AG04450 (cell line): ENCODE data around the gene ETV6. TPM values are rescaled to one million over a fixed set of nuclear protein-coding genes. Genes with fewer than 3 reads are reported as not detected.

ENCODE experiments used
- CTCF ChIA-PET: fragments of 300-600, 350-600 bp; formaldehyde crosslinking; extraction: SDS; loops from one replicate; lab custom pipeline; 2022; ENCODE audit warnings: antibody characterized with exemption, inconsistent platforms; lab: Charles Lee
- POLR2A ChIA-PET: fragments of 350-600 bp; formaldehyde crosslinking; extraction: SDS; loops from one replicate; lab custom pipeline; 2021; ENCODE audit warnings: antibody characterized with exemption, inconsistent platforms; lab: Yijun Ruan, JAX
- DNase-seq: peaks from one replicate; pipeline ENCODE4 v3.0.0-alpha.2; 2011; ENCODE audit warnings: low read depth, low spot score
- H3K27ac ChIP-seq: one replicate; pipeline ENCODE4 v1.5.1; 2012; ENCODE audit warnings: low read depth, low read length, control low read depth
- H3K27me3 ChIP-seq: one replicate; pipeline ENCODE4 v1.6.0; 2012; ENCODE audit warnings: low read length; ENCODE audit not compliant: control insufficient read depth, insufficient read depth
- H3K4me3 ChIP-seq: 2 replicates; pipeline ENCODE4 v1.5.1; 2011; ENCODE audit warnings: mild to moderate bottlenecking, low read depth, low read length, control low read depth
- H3K9me3 ChIP-seq: 2 replicates; pipeline ENCODE4 v1.5.1; 2012; ENCODE audit warnings: low read length; ENCODE audit not compliant: control insufficient read depth, insufficient read depth
- CTCF ChIP-seq: IDR thresholded peaks from 2 replicates; pipeline ENCODE4 v1.5.1; 2011; ENCODE audit warnings: low read depth, low read length, control low read depth, inconsistent platforms
- polyA plus RNA-seq: library from polyadenylated mRNA; depleted of rRNA; stranded (reverse); fragments of >200 nt; gene quantifications from 2 replicates; pipeline ENCODE4 v1.2.3, GENCODE V29; 2011

ETV6 gene
- polyA plus RNA-seq, 1 experiment = 7.9 TPM

- peak; percentile 44 for DNase-seq
- H3K27me3 ChIP-seq = no peaks in the 10 kb centered on the region
- no peaks in the 10 kb centered on the region for H3K9me3 ChIP-seq
- ChIA-PET POLR2A (interaction anchor here (1.2 kb wide), 2 partner anchors 10 to 174 kb away, joined by 4 read pairs; partner anchors contain the start of gene ETV6), CTCF (interaction anchor here (1.6 kb wide), 1 partner anchor 12 kb away, joined by 4 read pairs; no protein-coding TSS in a partner anchor)
- H3K27ac ChIP-seq = peak overlapping the region; percentile 78
- TF ChIP-seq CTCF = no peak
- H3K4me3 ChIP-seq = no peak overlapping the region
Observed at GRCh38 chr12:11823043-11823442, 173.6 kb downstream of the ETV6 start.

- no peak for TF ChIP-seq CTCF
Observed at GRCh38 chr12:11823593-11823992, 174.1 kb downstream of the ETV6 start.

GRCh38 chr12:11824069-11824468 is 174.6 kb downstream of the ETV6 start:
- Histone ChIP-seq H3K4me3 (no peak overlapping the region), H3K27ac (no peak overlapping the region), H3K9me3 (no peaks in the 10 kb centered on the region), H3K27me3 (no peaks in the 10 kb centered on the region)
- DNase-seq = no peak
- CTCF ChIA-PET = no interaction called here
- no peak for TF ChIP-seq CTCF
- POLR2A ChIA-PET = no interaction called here

More at GRCh38 chr12:11823593-11823992, 174.1 kb downstream of the ETV6 start:
- H3K27ac ChIP-seq = peak overlapping the region; percentile 47
- no peak overlapping the region for H3K4me3 ChIP-seq
- CTCF ChIA-PET = no interaction called here
- DNase-seq = no peak
- POLR2A ChIA-PET = no interaction called here
- H3K9me3 ChIP-seq = no peaks in the 10 kb centered on the region
- H3K27me3 ChIP-seq = no peaks in the 10 kb centered on the region

GRCh38 chr12:11824736-11825135 is 175.3 kb downstream of the ETV6 start:
- no peak for DNase-seq
- H3K27me3 ChIP-seq = no peaks in the 10 kb centered on the region
- ChIA-PET POLR2A (no interaction called here), CTCF (no interaction called here)
- H3K4me3 ChIP-seq = no peak overlapping the region
- no peak for TF ChIP-seq CTCF
- no peak overlapping the region for H3K27ac ChIP-seq
- H3K9me3 ChIP-seq = no peaks in the 10 kb centered on the region

GRCh38 chr12:11825278-11825677 is 175.8 kb downstream of the ETV6 start:
- Histone ChIP-seq H3K9me3 (no peaks in the 10 kb centered on the region), H3K27ac (no peak overlapping the region), H3K4me3 (no peak overlapping the region), H3K27me3 (no peaks in the 10 kb centered on the region)
- CTCF ChIA-PET = interaction anchor here (0.7 to 1.2 kb wide), 3 partner anchors 24 to 363 kb away, joined by 3 to 13 read pairs (median 5); no protein-coding TSS in a partner anchor
- no peak for DNase-seq
- POLR2A ChIA-PET = no interaction called here
- no peak for TF ChIP-seq CTCF
